OCI-LY7 (cell line): Measurements from ENCODE around the gene BMPR1B. TPM values are rescaled to one million over a fixed set of nuclear protein-coding genes. Genes with fewer than 3 reads are reported as not detected.

Source experiments
- Bru-seq: library from RNA; stranded (reverse); fragments of 400-500 nt; gene quantifications from one replicate; lab custom pipeline; 2021; lab: Mats Ljungman, UMichigan
- BruChase-seq, 2 experiments: library from RNA; stranded (reverse); fragments of 400-500 nt; gene quantifications; one replicate each; lab custom pipeline; 2021; lab: Mats Ljungman, UMichigan
- BruUV-seq: library from RNA; stranded (reverse); fragments of 400-500 nt; replicated peaks from 2 replicates; lab custom pipeline; 2021; lab: Mats Ljungman, UMichigan
- CTCF ChIA-PET: fragments of 300-600 bp; sonication (Branson Sonifier 250); formaldehyde crosslinking; loops from one replicate; lab custom pipeline; 2022; ENCODE audit warnings: antibody characterized with exemption; ENCODE audit not compliant: unreplicated experiment; lab: Charles Lee
- POLR2A ChIA-PET: fragments of 300-600 bp; sonication (Branson Sonifier 250); formaldehyde crosslinking; loops from one replicate; lab custom pipeline; 2022; ENCODE audit warnings: antibody characterized with exemption; lab: Charles Lee
- DNase-seq: peaks from one replicate; pipeline ENCODE4 v3.0.0-alpha.2; 2015; ENCODE audit warnings: low spot score
- H2AFZ ChIP-seq: fragments of 200-600 bp; sonication (generic), shearing (Covaris generic); 2 replicates; pipeline ENCODE4 v1.6.1; 2014; ENCODE audit warnings: mild to moderate bottlenecking, antibody characterized with exemption, low read length, moderate library complexity
- H3K27ac ChIP-seq: fragments of 200-600 bp; sonication (generic); 2 replicates; pipeline ENCODE4 v1.5.1; 2014; ENCODE audit warnings: mixed run types, low read depth, mild to moderate bottlenecking, moderate library complexity, low read length, inconsistent platforms; ENCODE audit not compliant: poor library complexity, severe bottlenecking
- H3K36me3 ChIP-seq: fragments of 200-600 bp; sonication (generic); 2 replicates; pipeline ENCODE4 v1.6.1; 2014; ENCODE audit warnings: mild to moderate bottlenecking, antibody characterized with exemption, low read length, moderate library complexity, mixed read lengths; ENCODE audit not compliant: insufficient read depth
- H3K4me1 ChIP-seq: fragments of 200-600 bp; sonication (generic); 2 replicates; pipeline ENCODE4 v1.5.1; 2014; ENCODE audit warnings: mild to moderate bottlenecking, low read length; ENCODE audit not compliant: insufficient read depth, poor library complexity, severe bottlenecking
- H3K4me2 ChIP-seq: fragments of 200-600 bp; sonication (generic); 2 replicates; pipeline ENCODE4 v1.6.1; 2014; ENCODE audit warnings: mild to moderate bottlenecking, low read length
- H3K4me3 ChIP-seq: fragments of 200-600 bp; sonication (generic); 2 replicates; pipeline ENCODE4 v1.5.1; 2014; ENCODE audit warnings: mild to moderate bottlenecking, low read depth, low read length; ENCODE audit not compliant: poor library complexity, severe bottlenecking
- H3K79me2 ChIP-seq: fragments of 200-600 bp; sonication (generic); 2 replicates; pipeline ENCODE4 v1.6.1; 2016; ENCODE audit warnings: low read depth, mild to moderate bottlenecking, low read length, moderate library complexity, mixed read lengths; ENCODE audit not compliant: insufficient read depth
- H3K9me2 ChIP-seq: fragments of 200-600 bp; sonication (generic); 2 replicates; pipeline ENCODE4 v1.6.1; 2016; ENCODE audit warnings: mild to moderate bottlenecking, low read length, mixed read lengths; ENCODE audit not compliant: insufficient read depth
- H3K9me3 ChIP-seq: fragments of 200-600 bp; sonication (generic); 2 replicates; pipeline ENCODE4 v1.6.1; 2014; ENCODE audit warnings: mild to moderate bottlenecking, mixed run types, low read length, mixed read lengths
- H4K20me1 ChIP-seq: fragments of 200-600 bp; sonication (generic); 2 replicates; pipeline ENCODE4 v1.6.1; 2014; ENCODE audit warnings: mild to moderate bottlenecking, antibody characterized with exemption, low read length, moderate library complexity, mixed read lengths; ENCODE audit not compliant: insufficient read depth
- EZH2phosphoT487 ChIP-seq: fragments of 200-600 bp; sonication (generic); IDR thresholded peaks from 2 replicates; pipeline ENCODE4 v1.6.1; 2018; ENCODE audit warnings: low read depth, borderline replicate concordance, mild to moderate bottlenecking, mixed run types, antibody characterized with exemption, low read length, moderate library complexity, mixed read lengths
- intact Hi-C: fragments of 100-400 bp; cut with micrococcal nuclease; formaldehyde crosslinking; loops from one replicate; pipeline ENCODE4 v1.10.0; 2022; ENCODE audit not compliant: unreplicated experiment
- long read RNA-seq: library from polyadenylated mRNA; stranded (forward); transcript quantifications from one replicate; pipeline ENCODE4 v2.0.0, GENCODE V29; 2022
- total RNA-seq, 2 experiments: library from RNA; depleted of rRNA in 1 of 2; stranded (reverse); fragments of >200 nt in 1 of 2; shearing (Covaris generic) in 1 of 2; gene quantifications; 2 replicates each; pipeline ENCODE4 v1.2.3, GENCODE V29; 2014 to 2022
- TF ChIP-seq, protein P1 (sequence below): fragments of 200-600 bp; sonication (generic); conservative IDR thresholded peaks from 2 replicates; pipeline ENCODE4 v1.5.1; 2014; ENCODE audit warnings: mild to moderate bottlenecking, antibody characterized with exemption, low read length, moderate library complexity, mixed read lengths

The BMPR1B gene
- total RNA-seq (2014; rRNA removed; shearing (Covaris generic)) (not detected in 2 replicates), total RNA-seq (2022) (not detected in 2 replicates), Bru-seq, nascent RNA (percentile 2 among the genes with signal in this experiment), BruChase-seq, experiment 1, labeled RNA remaining after a 6-hour chase (percentile 0 among the genes with signal in this experiment), BruChase-seq, experiment 2, labeled RNA remaining after a 2-hour chase (percentile 2 among the genes with signal in this experiment)
- long read RNA-seq = 0 reads

DNA sequence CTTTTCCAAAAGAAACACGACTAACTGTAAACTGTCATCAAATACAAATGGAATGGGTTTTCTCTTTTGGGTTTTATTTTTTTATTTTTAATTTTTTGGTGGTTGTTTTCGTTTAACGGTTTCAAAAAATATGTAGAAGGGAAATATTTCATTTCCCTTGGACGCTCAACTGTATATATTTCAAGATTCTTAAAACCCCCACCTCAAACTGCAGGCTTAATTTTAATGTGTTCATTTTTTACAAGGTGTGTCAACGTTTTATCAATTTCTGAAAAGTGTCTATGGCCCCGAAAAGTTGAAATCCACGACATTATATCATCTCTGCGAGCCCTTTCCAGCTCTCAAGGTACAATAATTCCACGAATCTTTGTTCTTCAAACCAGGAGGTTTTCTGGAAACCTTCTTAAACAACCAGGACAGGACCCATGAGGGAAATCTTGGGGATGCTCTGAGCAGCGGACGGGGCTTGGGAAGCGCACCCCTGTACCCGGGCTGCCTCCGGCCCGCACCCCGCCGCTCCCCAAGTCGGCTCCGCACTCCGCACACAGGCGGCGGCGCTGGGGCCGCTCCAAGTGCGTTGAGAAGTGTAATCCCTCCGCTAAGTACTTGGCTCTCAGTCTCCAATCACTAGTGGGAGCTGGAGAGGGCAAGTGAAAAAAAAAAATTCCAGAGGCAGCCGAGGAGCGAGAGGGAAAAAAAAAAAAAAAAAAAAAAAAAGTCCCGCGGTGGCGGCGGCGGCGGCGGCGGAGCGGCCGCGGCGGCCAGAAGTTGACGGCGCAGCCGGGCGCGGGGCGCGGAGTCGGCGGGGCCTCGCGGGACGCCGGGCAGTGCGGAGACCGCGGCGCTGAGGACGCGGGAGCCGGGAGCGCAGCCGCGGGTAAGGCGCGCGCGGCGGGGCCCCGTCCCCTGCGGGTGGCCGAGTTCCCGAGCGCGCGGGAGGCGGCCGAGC is at the start of gene BMPR1B:
Gene BMPR1B, plus strand, starts transcription at position 764 of the 949 bp plus-strand sequence. CDS start 346,470 bp downstream, outside the sequence.
- TF ChIP-seq, protein P1, sequence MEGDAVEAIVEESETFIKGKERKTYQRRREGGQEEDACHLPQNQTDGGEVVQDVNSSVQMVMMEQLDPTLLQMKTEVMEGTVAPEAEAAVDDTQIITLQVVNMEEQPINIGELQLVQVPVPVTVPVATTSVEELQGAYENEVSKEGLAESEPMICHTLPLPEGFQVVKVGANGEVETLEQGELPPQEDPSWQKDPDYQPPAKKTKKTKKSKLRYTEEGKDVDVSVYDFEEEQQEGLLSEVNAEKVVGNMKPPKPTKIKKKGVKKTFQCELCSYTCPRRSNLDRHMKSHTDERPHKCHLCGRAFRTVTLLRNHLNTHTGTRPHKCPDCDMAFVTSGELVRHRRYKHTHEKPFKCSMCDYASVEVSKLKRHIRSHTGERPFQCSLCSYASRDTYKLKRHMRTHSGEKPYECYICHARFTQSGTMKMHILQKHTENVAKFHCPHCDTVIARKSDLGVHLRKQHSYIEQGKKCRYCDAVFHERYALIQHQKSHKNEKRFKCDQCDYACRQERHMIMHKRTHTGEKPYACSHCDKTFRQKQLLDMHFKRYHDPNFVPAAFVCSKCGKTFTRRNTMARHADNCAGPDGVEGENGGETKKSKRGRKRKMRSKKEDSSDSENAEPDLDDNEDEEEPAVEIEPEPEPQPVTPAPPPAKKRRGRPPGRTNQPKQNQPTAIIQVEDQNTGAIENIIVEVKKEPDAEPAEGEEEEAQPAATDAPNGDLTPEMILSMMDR = no peak
- TF ChIP-seq EZH2phosphoT487 = no peak
- no peaks in the 10 kb centered on the region for H3K9me2 ChIP-seq
- H3K27ac ChIP-seq = no peak within 1 kb of the TSS
- no peak within 1 kb of the TSS for H3K4me3 ChIP-seq
- ChIA-PET POLR2A (interaction anchor here (0.9 kb wide), 1 partner anchor 9 kb away, joined by 3 read pairs; no protein-coding TSS in a partner anchor), CTCF (no interaction called here)
- no peak for DNase-seq
- BruUV-seq = no TSS peak
- no peaks in the 10 kb centered on the region for H3K79me2 ChIP-seq
- no peaks in the 10 kb centered on the region for H4K20me1 ChIP-seq
- H3K9me3 ChIP-seq = no peaks in the 10 kb centered on the region
- H2AFZ ChIP-seq = no peak within 1 kb of the TSS
- intact Hi-C loops = no loop called here
- H3K36me3 ChIP-seq = no peaks in the 10 kb centered on the region
- no peak within 1 kb of the TSS for H3K4me2 ChIP-seq
- no peaks in the 10 kb centered on the region for H3K4me1 ChIP-seq

DNA sequence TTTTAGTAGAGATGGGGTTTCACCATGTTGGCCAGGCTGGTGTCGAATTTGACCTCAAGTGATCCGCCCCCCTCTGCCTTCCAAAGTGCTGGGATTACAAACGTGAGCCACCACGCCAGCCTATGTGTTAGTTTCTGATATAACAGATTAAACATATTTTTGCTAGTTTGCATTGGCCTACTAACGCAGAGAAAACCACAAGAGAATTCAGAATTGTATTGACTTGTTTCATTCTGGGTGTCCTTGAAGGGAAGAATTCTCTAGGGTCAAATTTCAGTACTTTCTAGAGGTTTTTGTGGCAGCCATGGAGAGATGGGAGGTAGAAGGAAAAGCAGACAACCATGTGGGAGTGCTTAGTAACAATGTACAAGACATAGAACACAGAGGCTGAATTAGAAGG is 46.1 kb upstream of the BMPR1B start:
- Histone ChIP-seq H3K9me2 (no peaks in the 10 kb centered on the region), H3K4me3 (no peak overlapping the region), H3K9me3 (no peaks in the 10 kb centered on the region), H4K20me1 (no peaks in the 10 kb centered on the region), H3K79me2 (no peaks in the 10 kb centered on the region), H2AFZ (no peak overlapping the region), H3K36me3 (no peaks in the 10 kb centered on the region), H3K27ac (no peak overlapping the region), H3K4me2 (no peak overlapping the region), H3K4me1 (no peaks in the 10 kb centered on the region)
- DNase-seq = no peak
- ChIA-PET CTCF (no interaction called here), POLR2A (no interaction called here)
- TF ChIP-seq EZH2phosphoT487 = no peak
- TF ChIP-seq, protein P1 = no peak
- no TSS peak for BruUV-seq
- intact Hi-C loops = no loop called here
